ENCODE results near the gene SYTL2.

DNA sequence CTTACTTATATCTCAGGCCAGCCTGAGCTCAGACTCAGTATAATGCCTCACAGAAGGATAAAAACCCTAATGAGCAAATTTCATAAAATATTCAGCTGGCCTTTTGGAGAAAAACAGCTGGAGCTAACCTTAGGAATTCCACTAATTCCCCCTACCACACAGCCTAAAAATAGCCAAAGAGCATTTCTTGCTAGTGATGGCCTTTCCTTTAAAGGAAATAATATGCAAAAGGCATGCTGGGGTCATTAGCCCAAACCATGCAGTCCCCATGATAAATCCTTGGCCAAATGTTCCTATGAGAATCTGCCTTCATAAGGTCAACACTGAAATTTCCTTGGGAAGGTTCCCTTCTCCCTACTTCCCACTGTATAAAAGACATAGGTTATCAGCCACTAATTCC is 38.2 kb downstream of the SYTL2 start:
- TF ChIP-seq, protein P1, sequence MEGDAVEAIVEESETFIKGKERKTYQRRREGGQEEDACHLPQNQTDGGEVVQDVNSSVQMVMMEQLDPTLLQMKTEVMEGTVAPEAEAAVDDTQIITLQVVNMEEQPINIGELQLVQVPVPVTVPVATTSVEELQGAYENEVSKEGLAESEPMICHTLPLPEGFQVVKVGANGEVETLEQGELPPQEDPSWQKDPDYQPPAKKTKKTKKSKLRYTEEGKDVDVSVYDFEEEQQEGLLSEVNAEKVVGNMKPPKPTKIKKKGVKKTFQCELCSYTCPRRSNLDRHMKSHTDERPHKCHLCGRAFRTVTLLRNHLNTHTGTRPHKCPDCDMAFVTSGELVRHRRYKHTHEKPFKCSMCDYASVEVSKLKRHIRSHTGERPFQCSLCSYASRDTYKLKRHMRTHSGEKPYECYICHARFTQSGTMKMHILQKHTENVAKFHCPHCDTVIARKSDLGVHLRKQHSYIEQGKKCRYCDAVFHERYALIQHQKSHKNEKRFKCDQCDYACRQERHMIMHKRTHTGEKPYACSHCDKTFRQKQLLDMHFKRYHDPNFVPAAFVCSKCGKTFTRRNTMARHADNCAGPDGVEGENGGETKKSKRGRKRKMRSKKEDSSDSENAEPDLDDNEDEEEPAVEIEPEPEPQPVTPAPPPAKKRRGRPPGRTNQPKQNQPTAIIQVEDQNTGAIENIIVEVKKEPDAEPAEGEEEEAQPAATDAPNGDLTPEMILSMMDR (IDR thresholded peaks at IDR 0.05) = no peak
- TF ChIP-seq POLR2A (IDR thresholded peaks at IDR 0.05) = no peak

All from ovary (tissue), 3 donors.